Stimulated activated CD4-positive, alpha-beta T cell treated with anti-CD3 and anti-CD28 coated beads, Interleukin-15, amount 100 ng/mL, for 1 hour (primary cell): Measurements from ENCODE around the gene CHD2.
"Not testable (repeated sequence)": the region's sequence is repeated elsewhere in the genome, so short reads cannot be mapped to it uniquely, and the experiment has no call there.

Experiments used
- DNase-seq, 2 donors: peaks; one replicate each; pipeline ENCODE4 v3.0.0-alpha.2; 2020; ENCODE audit warnings: low read depth in 1 of 2, low spot score in 1 of 2

CHD2 gene

GRCh38 chr15:93007994-93008393 lies 107.9 kb downstream of the CHD2 start:
- no peak for DNase-seq

DNA sequence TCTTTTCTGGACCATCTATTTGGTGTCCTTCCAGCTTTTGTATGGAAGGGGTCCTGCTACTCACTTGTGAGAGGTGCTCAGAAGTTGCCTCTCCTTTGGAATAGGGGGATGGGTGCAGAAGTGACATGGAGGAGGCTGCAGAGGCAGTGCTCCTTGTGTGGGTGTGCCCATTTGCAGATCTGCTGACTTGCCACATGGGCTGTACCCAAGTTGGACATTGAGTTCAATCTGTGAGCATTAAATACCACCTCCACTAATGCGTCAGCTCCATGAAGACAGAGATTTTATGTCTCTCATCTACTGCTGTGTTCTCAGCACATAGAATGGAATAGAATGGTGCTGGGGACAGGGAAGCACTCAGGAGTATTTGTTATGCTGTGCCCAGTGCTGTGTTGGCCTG lies 112.7 kb downstream of the CHD2 start:
- DNase-seq: no peak

DNA sequence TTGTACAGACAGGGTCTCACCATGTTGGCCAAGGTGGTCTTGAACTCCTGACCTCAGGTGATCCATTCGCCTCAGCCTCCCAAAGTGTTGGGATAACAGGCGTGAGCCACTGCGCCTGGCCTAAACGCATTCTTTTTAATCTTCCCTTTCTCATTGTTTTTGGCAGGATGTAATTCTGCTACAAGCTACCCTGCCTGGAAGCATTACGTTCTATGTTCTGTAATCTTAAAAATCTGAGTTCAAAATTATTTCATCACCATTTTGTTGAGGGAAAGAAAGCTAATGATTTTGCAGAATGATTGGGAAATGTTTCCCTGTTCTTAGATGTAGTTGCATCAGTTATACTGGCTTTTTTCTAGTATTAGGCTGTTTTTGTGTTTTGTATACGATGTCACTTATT lies 117.4 kb downstream of the CHD2 start:
- no peak for DNase-seq

DNA sequence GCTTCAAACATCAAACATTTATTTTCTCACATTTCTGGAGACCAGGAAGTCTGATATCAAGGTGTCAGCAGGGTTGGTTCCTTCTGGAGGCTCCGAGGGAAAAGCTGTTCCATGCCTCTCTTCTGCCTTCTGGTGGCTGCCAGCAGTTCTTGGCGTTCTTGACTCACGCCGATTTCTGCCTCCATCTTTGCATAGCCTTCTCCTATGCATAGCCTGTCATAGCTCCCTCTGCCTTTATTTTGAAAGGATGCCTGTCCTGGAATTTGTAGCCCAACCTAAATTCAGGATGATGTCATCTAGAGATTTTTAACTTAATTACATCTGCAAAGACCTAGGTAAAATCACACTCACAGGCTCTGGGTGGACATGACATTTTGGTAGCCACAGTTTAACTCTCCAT lies 118.5 kb downstream of the CHD2 start:
- DNase-seq: no peak

- no peak for DNase-seq
Measured at GRCh38 chr15:93019090-93019489, 119.0 kb downstream of the CHD2 start.

- DNase-seq: no peak
Measured at GRCh38 chr15:93019971-93020370, 119.8 kb downstream of the CHD2 start.

- no peak for DNase-seq
Measured at GRCh38 chr15:93020976-93021772, 121.0 kb downstream of the CHD2 start.

DNA sequence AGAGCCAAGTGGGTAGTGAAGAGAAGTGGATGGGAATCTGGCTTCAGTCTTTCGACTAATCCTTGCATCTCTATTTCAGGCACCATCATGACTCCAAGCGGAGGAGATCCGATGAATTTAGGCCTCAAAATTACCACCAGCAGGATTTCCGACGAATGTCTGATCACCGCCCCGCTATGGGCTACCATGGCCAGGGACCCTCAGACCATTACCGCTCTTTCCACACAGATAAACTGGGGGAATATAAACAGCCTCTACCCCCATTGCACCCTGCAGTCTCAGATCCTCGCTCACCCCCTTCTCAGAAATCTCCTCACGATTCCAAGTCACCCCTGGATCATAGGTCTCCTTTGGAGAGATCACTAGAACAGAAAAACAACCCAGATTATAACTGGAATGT lies 124.2 kb downstream of the CHD2 start:
- DNase-seq: no peak

DNA sequence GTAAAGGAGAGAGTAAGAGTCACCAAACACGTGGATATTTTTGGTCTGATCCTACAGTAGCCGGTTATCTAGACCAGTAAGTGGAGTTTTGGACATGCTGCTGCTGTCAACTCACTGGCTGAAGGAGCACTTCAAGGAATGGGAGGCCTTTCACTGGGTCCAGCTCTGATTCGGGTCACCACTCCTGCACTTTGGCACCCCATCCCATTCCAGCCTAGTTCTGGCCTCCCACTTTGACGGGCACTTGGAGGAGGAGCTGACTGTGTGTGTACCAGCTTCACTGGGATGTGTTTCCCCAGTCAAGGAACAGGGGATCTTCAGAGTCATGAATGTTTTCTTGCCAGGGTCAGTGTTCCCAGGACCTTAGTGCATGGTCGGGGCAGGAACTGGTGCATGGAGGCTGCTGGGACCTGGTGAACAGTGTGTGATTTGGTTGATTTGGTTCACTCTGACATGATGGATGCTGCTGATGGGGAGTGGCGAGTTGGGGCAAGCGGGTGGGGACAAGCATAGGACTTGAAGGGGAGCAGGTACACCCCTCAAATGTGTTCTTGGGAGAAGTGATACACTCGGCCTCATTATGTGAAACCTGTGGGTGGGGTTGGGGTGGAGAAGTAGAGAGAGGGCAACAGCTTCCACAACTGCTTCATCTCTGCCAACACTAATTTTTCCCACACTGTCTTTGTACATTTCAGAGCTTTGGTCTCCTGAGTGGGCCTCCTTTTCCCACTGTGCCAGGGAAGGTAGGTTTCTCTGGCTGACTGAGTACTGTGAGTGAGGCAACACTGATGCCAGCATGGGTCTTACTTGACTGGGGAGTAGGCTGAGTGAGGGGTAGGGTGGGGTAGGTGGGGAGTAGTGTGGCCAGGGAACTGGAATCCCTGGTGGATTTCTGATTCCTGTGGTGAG lies 124.8 kb downstream of the CHD2 start:
- DNase-seq: no peak

DNA sequence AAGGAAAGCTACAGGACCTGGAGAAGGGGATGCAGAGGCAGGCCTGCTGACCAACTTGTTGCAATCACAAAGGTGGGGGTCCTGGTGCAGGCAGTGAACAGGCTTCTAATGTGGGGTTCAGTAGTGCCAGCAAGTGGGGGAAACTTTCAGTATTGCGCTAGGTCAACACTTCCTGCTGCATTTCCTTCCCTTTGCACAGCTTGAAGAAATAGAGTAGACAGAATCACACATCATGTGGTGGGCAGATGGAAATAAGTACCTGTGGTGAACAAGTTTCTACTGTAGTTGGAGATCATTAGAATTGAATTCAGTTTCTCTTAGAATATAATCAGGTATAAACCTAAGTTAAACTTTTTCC lies 125.5 kb downstream of the CHD2 start:
- DNase-seq: no peak

DNA sequence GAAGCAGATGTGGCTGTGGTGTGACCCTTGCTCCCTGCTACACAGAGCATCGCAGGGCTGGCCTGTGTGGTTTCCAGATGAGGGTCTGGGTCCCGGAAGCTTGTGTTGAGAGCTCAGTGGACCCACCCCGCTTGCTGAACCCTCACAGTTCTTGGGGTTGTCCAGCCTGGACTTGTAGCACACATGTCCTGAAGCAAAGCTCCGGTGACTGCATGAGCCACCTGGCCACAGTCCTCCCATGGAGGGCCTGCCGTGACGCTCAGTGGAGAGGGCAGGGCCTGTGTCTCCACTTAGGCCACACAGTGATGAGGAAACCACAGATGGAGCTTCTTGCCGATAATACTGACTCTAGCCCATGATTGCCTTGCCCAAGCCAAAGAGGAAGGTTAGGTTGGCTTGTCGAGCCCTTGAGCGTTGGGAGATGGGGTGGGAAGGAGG lies 126.3 kb downstream of the CHD2 start:
- DNase-seq: no peak

DNA sequence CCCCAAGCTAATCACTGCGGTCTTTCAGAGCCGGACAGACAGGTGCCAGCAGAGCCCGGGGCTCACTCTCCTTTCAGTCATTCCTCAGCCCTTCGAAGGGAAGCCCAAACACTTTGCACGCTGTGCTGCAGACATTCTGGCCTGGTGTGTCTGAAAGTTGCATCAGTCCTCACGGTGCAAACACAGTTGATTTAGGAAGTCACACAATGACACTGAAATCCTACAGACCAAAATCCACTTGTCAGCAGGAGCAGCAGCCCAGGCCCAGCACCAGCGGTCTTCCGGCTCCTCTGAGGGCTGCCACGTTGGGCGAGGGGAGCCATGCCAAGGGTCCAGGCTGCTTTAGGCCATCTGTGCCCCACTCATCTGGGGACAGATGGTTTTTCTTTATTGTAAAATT lies 127.3 kb downstream of the CHD2 start:
- DNase-seq: no peak

DNA sequence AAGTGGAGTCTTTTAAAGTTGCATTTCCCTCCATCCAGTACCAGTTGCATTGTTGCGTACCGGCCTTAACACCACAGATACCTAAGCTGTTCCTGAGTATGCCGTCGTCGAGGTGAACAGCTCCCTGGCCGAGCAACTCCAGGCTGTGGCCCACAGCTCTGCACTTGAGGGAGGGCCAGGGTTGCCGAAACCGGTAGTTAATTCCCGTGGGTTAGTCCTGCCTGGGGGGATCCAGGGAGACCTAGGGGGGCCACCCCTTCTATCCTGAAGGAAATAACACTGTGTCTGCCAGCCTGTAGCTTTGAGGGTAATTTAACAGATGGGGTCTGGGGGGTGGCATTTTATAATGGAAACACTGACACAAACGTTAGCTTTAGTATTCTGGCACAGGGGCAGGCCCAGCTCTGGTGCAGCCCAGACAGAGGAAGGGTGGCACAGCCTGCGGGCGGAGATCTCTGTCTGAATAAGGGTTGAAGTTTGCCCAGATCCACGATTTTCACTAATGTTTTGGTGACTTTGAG lies 128.0 kb downstream of the CHD2 start:
- no peak for DNase-seq

DNA sequence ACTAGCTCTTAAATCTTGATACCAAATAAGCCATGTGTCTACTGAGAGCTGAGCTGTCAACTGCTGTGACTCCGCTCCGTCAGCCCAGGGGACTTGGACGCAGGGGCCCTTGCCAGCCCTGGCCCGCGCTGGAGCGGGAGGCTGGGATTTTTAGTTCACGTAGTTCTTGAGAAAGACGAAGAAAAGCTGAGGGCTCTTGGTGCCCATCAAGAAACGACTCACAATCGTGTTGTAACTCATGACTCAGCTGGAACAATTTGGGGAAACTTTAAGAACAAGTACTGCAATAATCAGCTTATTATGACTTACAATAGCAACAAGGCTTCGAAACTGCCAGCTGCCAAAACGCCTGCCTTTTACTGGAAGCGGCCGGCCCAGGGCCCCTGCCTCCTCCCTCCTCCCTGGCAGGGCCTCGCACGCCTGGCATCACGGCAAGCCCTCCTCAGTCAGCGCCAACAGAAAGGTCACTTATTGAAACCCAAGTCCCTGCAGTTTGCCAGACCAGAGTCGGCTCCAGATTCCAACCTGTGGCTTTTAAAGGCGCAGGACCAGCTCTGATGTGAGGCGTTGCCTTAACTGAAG lies 128.6 kb downstream of the CHD2 start:
- DNase-seq: no peak

DNA sequence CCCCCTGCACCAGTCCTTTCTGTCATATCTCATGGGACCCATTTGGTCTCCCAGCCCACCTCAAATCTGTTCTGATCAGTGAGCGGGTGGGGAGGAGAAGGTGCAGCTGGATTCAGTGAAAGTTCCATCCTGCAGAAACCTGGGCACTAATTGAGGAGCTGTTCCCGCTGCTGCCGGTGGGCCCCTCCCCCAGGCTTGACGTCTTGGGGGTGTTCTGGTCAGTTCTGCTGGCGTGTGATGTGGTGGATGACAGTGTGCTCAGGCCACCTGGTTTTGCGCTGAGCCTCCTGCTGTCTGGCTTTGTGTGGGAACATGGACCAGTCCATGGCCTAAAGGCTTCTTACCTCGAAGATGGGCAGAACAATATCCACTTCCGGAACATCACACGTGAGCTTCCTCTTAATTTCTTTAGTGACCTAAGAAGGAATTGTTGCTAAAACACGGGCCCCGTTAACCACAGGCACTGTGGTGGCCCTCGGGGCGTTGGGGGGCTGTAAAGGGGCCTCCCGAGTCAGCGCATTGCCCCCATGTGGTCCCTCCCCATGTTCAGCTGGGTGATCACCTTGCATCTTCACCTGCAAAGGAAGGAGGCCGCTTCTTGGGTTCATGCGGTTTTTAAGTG lies 129.2 kb downstream of the CHD2 start:
- no peak for DNase-seq

- DNase-seq: no peak
Measured at GRCh38 chr15:93029836-93030429, 129.8 kb downstream of the CHD2 start.

DNA sequence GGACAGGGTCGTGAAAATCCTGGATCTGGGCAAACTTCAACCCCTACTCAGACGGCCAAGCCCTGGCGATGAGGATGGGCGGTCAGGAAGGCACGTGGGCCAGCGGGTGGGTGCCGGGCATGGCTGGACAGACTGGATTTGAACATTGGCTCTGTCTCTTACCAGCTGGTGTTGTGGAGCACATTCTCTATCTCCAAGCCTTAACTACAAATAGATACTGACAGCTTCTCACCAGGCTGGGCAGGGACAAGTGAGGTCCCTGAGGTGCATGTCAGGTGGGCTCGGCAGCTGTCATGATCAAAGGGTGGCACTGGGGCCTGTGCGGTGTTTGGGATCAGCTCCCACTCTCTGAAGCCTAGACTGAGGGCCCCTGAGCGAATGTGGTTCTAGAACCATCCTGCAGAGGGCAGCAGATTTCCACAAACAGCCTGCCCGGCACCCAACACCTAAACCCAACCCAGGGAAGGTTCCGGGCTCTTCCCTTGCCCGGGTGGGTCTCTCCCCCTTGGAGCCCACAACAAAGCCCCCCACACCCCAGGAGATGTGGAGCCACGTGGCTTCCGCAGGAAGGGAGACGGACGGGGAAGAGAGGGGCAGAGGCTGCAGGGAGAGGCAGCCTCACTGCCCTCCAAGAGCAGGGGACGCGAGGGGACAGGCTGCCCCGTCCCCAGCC lies 130.4 kb downstream of the CHD2 start:
- DNase-seq: peak; percentile 28 to 45

GRCh38 chr15:93031103-93031464 lies 131.0 kb downstream of the CHD2 start:
- no peak for DNase-seq

- not testable (repeated sequence) for DNase-seq
Measured at GRCh38 chr15:93031557-93032384, 131.6 kb downstream of the CHD2 start.
